Ovary (tissue), 3 donors: ENCODE measurements around the gene SLC51A.

Experiments used
- CTCF ChIP-seq, 3 donors: fragments of 450-650 bp in 2 of 3; fragments of 200-600 bp in 1 of 3; IDR thresholded peaks; one replicate each; pipeline versions ENCODE4 v1.5.1 to v1.8.0; 2016 to 2022; ENCODE audit warnings: antibody characterized with exemption in 3 of 3, mild to moderate bottlenecking in 1 of 3
- EP300 ChIP-seq: sonication (generic); formaldehyde crosslinking; IDR thresholded peaks from one replicate; pipeline ENCODE4 v1.6.1; 2017; ENCODE audit warnings: antibody characterized with exemption
- donor health status: DM: no; HTN: no; CAD: no.

- no peak for TF ChIP-seq EP300
- no peak for TF ChIP-seq CTCF (IDR thresholded peaks at IDR 0.05)
Observed at GRCh38 chr3:196235452-196236122, 19.3 kb downstream of the SLC51A start.
